Limb (tissue), 2 donors: ENCODE results near the gene COP1.
"Not testable (repeated sequence)": the region's sequence is repeated elsewhere in the genome, so short reads cannot be mapped to it uniquely, and the experiment has no call there.

Experiments
- DNase-seq, 2 donors: peaks; one replicate each; pipeline ENCODE4 v3.0.0-alpha.2; 2016; ENCODE audit errors: extremely low spot score in 2 of 2

The COP1 gene

DNA sequence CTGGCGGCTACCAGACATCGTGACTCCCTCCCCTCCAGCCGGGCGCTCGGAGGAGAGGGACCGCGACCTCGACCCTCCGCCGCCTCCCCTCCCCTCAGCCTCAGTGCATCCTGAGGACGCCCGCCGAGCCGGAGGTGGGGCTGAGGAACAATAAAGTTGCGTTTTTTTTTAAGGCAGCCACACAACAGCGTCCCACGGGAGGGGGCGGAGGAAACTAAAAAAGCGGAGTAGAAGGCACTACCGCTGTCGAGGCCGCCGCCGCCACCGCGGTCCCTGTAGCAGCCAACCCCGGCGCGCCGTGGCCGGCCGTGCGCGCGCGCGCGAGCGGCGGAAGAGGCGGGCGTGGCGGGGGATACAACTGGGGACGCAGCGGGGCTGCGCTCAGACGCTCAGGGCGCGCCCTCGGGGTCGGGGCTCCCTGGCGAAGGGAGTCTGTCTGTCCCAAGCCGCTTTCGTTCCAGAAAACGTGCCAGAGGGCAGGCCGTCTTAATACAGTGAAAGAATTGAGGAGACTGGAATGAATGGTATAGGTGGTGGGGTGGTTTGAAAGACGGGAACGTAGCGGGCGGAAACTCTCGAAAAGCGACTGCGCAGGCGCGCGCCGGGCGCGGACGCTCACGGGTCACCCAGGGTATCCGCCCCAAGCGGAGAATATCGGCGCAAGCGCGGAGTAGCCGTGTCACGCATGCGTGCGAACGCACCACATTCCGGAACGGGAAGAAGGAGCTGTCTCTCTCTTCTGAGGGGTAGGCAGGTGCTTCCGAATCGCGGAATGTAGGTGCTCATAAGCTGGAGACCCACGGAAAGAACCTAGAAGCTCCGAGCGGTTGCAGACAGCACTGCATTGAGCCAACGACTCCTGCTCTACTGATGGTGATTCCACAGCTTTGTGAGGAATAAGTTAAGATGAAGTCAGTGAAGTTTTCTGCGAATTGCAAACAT, at the start of gene COP1:
Gene COP1, minus strand, starts transcription at position 326 of the 942 bp plus-strand sequence. Its CDS starts 308 bp downstream, at position 18.
- peak; percentile 96 for DNase-seq

DNA sequence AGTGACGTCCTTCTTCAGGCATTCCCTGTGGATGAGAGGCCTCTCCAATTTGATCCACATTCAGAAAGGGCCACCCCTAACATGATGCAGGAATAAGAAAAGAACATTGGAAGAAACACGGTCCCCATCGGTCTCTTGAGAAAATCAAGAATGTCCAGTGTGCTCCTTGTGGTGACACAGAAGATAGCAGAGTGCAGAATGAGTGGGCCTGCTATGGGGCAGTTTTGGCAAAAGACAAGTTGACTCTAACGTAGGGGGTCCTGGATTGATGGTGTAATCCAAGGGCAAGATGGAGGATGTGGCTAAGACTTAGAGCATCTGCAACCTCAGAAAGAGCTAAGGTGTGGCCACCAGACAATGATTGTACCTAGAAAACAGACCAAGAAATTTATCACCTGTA, 45.1 kb upstream of the COP1 start:
- no peak for DNase-seq

DNA sequence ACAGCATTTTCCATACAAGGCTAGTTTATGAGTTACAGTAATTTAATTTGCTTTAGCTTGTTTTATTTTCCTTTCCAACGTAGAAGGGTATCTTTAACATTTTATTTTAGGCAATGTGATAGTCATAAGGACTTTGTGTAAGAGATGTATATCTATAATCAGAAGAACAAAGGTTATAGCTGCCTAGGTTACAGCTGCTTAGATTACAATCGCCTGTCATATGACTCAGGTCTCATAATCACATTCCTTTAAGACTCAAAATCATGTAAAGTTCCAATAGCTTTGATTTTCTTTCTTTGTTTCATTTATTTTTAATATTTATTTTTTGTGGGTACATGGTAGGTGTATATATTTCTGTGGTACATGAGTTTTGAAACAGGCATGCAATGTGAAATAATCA, 37.8 kb upstream of the COP1 start:
- no peak for DNase-seq

GRCh38 chr1:176243746-176244145, 36.7 kb upstream of the COP1 start:
- DNase-seq, result no peak

GRCh38 chr1:176241385-176242015, 34.4 kb upstream of the COP1 start:
- DNase-seq, result no peak

- DNase-seq, result not testable (repeated sequence)
Measured at GRCh38 chr1:176233657-176234056, 26.6 kb upstream of the COP1 start.

- no peak for DNase-seq
Measured at GRCh38 chr1:176227579-176227978, 20.5 kb upstream of the COP1 start.

GRCh38 chr1:176225911-176226310, 18.8 kb upstream of the COP1 start:
- DNase-seq, result no peak

- no peak for DNase-seq
Measured at GRCh38 chr1:176225479-176225875, 18.4 kb upstream of the COP1 start.

- DNase-seq, result no peak
Measured at GRCh38 chr1:176222196-176222595, 15.1 kb upstream of the COP1 start.

DNA sequence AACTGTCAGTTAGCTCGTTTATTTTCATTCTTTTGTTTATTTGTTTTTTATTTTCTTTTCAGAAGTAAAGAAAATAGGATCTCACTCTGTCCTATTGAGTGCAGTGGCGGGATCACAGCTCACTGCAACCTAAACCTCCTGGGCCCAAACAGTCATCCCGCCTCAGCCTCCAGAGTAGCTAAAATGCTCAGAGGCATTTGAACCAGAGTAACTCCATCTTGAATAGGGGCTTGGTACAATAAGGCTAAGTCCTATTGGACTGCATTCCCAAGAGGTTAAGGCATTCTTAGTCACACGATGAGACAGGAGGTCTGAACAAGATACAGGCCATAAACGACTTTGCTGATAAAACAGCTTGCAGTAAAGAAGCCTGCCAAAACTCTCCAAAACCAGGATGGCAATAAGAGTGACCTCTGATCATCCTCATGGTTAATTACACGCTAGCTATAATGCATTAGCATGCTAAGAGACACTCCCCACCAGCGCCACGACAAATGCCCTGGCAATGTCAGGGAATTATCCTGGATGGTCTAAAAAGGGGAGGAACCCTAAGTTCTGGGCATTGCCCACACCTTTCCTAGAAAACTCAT, 13.1 kb upstream of the COP1 start:
- DNase-seq, result no peak

DNA sequence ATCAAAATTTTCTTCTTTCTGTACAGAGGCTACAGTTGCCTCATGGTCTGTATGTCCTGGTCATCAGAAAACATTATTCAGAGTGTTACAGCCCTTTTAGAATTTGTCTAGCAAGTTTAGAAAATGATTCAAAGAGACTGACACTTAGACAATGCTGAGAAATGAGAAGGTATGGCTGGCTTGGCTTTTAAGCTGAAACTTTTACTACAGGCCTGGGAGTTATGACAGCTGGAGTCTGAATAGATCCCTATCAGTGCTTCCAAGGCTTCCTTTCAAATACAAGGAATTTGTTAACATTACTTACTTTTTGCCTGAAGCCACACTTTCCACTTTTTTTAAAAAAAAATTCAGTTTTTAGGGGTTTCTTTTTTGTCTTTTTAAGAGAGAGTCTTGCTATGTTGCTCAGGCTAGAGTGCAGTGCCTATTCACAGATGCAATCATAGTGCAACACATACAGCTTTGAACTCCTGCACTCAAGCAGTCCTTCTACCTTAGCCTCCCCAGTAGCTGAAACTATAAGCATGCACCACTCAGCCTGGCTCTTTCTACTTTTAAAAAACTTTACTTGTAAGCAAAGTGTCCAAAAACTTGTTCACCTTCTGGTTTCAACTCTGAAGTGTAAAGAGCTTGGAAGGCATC, 10.5 kb upstream of the COP1 start:
- no peak for DNase-seq

DNA sequence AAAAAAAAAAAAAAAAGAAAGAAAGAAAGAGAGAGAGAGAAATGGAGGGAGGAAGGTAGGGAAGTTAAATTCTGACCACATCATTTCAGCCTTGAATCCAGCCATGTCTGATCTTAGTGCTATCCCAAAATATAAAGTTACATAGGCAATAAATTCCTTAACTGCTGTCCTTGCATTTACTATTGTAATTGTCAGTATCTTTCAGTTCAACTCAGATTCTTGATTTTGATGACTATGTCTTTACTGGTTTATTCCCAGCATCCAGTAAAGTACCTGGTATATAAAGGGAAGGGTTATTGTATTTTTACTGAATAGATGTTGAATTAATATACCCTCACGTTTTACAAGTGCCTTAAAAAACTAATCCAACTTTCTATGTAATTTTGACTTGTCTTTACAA, 8.9 kb upstream of the COP1 start:
- DNase-seq, result no peak

GRCh38 chr1:176211396-176212165, 4.5 kb upstream of the COP1 start:
- DNase-seq, result no peak

DNA sequence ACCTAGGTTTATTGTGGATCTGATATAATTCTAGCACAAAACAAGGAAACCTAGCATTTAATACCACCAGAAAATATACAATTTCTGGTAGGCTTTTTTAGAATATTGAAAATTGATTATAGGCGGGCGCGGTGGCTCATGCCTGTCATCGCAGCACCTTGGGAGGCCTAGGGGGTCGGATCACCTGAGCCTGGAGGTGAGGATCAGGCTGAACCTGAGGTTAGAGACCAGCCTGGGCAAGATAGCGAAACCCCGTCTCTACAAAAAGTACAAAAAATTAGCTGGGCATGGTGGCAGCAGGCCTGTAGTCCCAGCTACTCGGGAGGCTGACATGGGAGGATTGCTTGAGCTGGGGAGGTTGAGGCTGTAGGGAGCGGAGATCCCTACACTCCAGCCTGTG, 948 bp upstream of the COP1 start:
- no peak for DNase-seq

- peak in 1 of 2 donors; percentile 24 for DNase-seq
Measured at GRCh38 chr1:176206006-176206960, 803 bp downstream of the COP1 start.

- no peak for DNase-seq
Measured at GRCh38 chr1:176205332-176205914, 1.7 kb downstream of the COP1 start.

DNA sequence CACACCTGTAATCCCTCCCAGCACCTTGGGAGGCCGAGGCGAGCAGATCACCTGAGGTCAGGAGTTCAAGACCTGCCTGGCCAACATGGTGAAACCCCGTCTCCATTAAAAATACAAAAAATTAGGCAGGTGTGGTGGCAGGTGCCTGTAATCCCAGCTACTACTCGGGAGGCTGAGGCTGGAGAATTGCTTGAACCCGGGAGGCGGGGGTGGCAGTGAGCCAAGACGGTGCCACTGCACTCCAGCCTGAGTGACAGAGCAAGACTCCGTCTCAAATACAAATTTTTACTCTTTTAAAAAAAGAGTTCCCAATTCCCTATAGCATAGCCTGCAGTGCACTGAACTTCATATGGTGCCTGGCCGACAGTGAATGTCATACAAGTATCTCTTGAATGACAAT, 2.4 kb downstream of the COP1 start:
- DNase-seq, result not testable (repeated sequence)

DNA sequence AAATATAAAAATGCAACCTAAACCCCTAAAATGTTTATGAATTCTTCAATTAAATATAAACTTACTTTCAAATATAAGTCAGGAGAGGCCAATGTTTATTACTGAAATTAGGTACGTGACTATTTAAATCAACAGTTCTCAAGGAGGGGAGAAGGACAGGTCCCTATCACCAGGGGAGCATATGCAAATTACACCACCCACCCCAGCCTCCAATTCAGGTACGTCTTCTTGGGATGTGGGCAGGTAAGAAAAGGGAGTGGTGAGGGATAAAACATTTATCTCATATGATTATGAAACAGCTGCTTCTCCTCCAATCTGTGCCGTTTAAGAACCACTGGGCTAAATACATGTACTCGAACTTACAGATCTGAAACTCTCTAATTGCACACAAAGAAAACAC, 3.4 kb downstream of the COP1 start:
- no peak for DNase-seq

- no peak for DNase-seq
Measured at GRCh38 chr1:176201568-176201967, 5.5 kb downstream of the COP1 start.
